ENCODE measurements around the gene AFAP1L2. TPM values are rescaled to one million over a fixed set of nuclear protein-coding genes. Genes with fewer than 3 reads are reported as not detected.

The AFAP1L2 gene
- polyA plus RNA-seq, 6 donors from 2014 or later, result 1.9 to 4.3 (median 3.3) TPM; not detected in 1

- Mint-ChIP-seq H3K9me3 (peaks cover 0 to 2% (median 0%) of the 10 kb centered on the region in 7 donors), H3K4me3 (no peak overlapping the region), H3K27me3 (peaks cover 0 to 5% (median 0%) of the 10 kb centered on the region in 3 donors), H3K27ac (peak overlapping the region in 1 of 6 donors; percentile 24), H3K4me1 (no peaks in the 10 kb centered on the region), H3K36me3 (no peaks in the 10 kb centered on the region)
- ATAC-seq (ENCODE audit: low read depth in 2 of 2), result no peak
- no peak for DNase-seq
Observed at GRCh38 chr10:114328441-114328812, 75.9 kb downstream of the AFAP1L2 start.

GRCh38 chr10:114327537-114328440 is 76.5 kb downstream of the AFAP1L2 start:
- ATAC-seq (ENCODE audit: low read depth in 2 of 2) (no peak), DNase-seq (no peak)
- no peaks in the 10 kb centered on the region for H3K36me3 Mint-ChIP-seq
- no peak overlapping the region for H3K4me3 Mint-ChIP-seq
- H3K9me3 Mint-ChIP-seq, result peaks cover 0 to 2% (median 0%) of the 10 kb centered on the region in 7 donors
- H3K4me1 Mint-ChIP-seq, result no peaks in the 10 kb centered on the region
- peaks cover 0 to 5% (median 0%) of the 10 kb centered on the region in 3 donors for H3K27me3 Mint-ChIP-seq
- no peak overlapping the region for H3K27ac Mint-ChIP-seq

GRCh38 chr10:114326795-114327194 is 77.5 kb downstream of the AFAP1L2 start:
- no peaks in the 10 kb centered on the region for H3K36me3 Mint-ChIP-seq
- H3K27ac Mint-ChIP-seq, result peak overlapping the region in 2 of 6 donors; percentile 9 to 60
- DNase-seq, result no peak

GRCh38 chr10:114323023-114323422 is 81.3 kb downstream of the AFAP1L2 start:
- Mint-ChIP-seq H3K4me1 (no peaks in the 10 kb centered on the region), H3K36me3 (no peaks in the 10 kb centered on the region), H3K27ac (no peak overlapping the region), H3K27me3 (peaks cover 0 to 8% (median 0%) of the 10 kb centered on the region in 3 donors), H3K4me3 (no peak overlapping the region), H3K9me3 (peaks cover 0 to 1% (median 0%) of the 10 kb centered on the region in 7 donors)
- DNase-seq (no peak), ATAC-seq (ENCODE audit: low read depth in 2 of 2) (no peak)

More at GRCh38 chr10:114326795-114327194, 77.5 kb downstream of the AFAP1L2 start:
- H3K27me3 Mint-ChIP-seq, result peaks cover 0 to 5% (median 0%) of the 10 kb centered on the region in 3 donors
- H3K4me1 Mint-ChIP-seq, result no peaks in the 10 kb centered on the region
- H3K9me3 Mint-ChIP-seq, result peaks cover 0 to 2% (median 0%) of the 10 kb centered on the region in 7 donors
- no peak for ATAC-seq (ENCODE audit: low read depth in 2 of 2)
- H3K4me3 Mint-ChIP-seq, result no peak overlapping the region

- H3K27ac Mint-ChIP-seq, result no peak overlapping the region
- peaks cover 0 to 8% (median 0%) of the 10 kb centered on the region in 3 donors for H3K27me3 Mint-ChIP-seq
- no peak for DNase-seq
- no peak overlapping the region for H3K4me3 Mint-ChIP-seq
- H3K4me1 Mint-ChIP-seq, result no peaks in the 10 kb centered on the region
- no peak for ATAC-seq (ENCODE audit: low read depth in 2 of 2)
- H3K36me3 Mint-ChIP-seq, result no peaks in the 10 kb centered on the region
- H3K9me3 Mint-ChIP-seq, result peaks cover 0 to 1% (median 0%) of the 10 kb centered on the region in 7 donors
Observed at GRCh38 chr10:114322344-114322743, 82.0 kb downstream of the AFAP1L2 start.

GRCh38 chr10:114320249-114321116 is 83.8 kb downstream of the AFAP1L2 start:
- Mint-ChIP-seq H3K27me3 (peaks cover 7 to 11% (median 8%) of the 10 kb centered on the region in 3 donors), H3K27ac (no peak overlapping the region), H3K4me1 (no peaks in the 10 kb centered on the region), H3K9me3 (peaks cover 0 to 1% (median 0%) of the 10 kb centered on the region in 7 donors), H3K36me3 (no peaks in the 10 kb centered on the region), H3K4me3 (no peak overlapping the region)
- DNase-seq, result no peak
- ATAC-seq (ENCODE audit: low read depth in 2 of 2), result no peak

- H3K9me3 Mint-ChIP-seq, result peaks cover 0 to 1% (median 0%) of the 10 kb centered on the region in 7 donors
- no peaks in the 10 kb centered on the region for H3K36me3 Mint-ChIP-seq
- no peak overlapping the region for H3K27ac Mint-ChIP-seq
- ATAC-seq (ENCODE audit: low read depth in 2 of 2) (no peak), DNase-seq (no peak)
- no peak overlapping the region for H3K4me3 Mint-ChIP-seq
- H3K27me3 Mint-ChIP-seq, result peaks cover 7 to 11% (median 8%) of the 10 kb centered on the region in 3 donors
- H3K4me1 Mint-ChIP-seq, result no peaks in the 10 kb centered on the region
Observed at GRCh38 chr10:114319406-114320248, 84.7 kb downstream of the AFAP1L2 start.

GRCh38 chr10:114316744-114317143 is 87.6 kb downstream of the AFAP1L2 start:
- ATAC-seq (ENCODE audit: low read depth in 2 of 2), result no peak
- Mint-ChIP-seq H3K4me1 (no peaks in the 10 kb centered on the region), H3K9me3 (peaks cover 0 to 1% (median 0%) of the 10 kb centered on the region in 7 donors), H3K27me3 (peaks cover 4 to 11% (median 7%) of the 10 kb centered on the region in 3 donors), H3K36me3 (no peaks in the 10 kb centered on the region), H3K4me3 (no peak overlapping the region), H3K27ac (peak overlapping the region in 1 of 6 donors; percentile 5)
- DNase-seq, result no peak

GRCh38 chr10:114315566-114316420 is 88.5 kb downstream of the AFAP1L2 start:
- H3K9me3 Mint-ChIP-seq, result peaks cover 0 to 1% (median 0%) of the 10 kb centered on the region in 7 donors
- H3K27me3 Mint-ChIP-seq, result peaks cover 4 to 11% (median 7%) of the 10 kb centered on the region in 3 donors
- no peak overlapping the region for H3K27ac Mint-ChIP-seq
- no peaks in the 10 kb centered on the region for H3K4me1 Mint-ChIP-seq
- H3K36me3 Mint-ChIP-seq, result no peaks in the 10 kb centered on the region
- ATAC-seq (ENCODE audit: low read depth in 2 of 2) (no peak), DNase-seq (no peak)
- H3K4me3 Mint-ChIP-seq, result no peak overlapping the region

GRCh38 chr10:114313866-114314265 is 90.4 kb downstream of the AFAP1L2 start:
- peaks cover 0 to 11% (median 7%) of the 10 kb centered on the region in 3 donors for H3K27me3 Mint-ChIP-seq
- DNase-seq (no peak), ATAC-seq (ENCODE audit: low read depth in 2 of 2) (no peak)
- no peak overlapping the region for H3K27ac Mint-ChIP-seq
- H3K4me3 Mint-ChIP-seq, result no peak overlapping the region
- H3K9me3 Mint-ChIP-seq, result peaks cover 0 to 1% (median 0%) of the 10 kb centered on the region in 7 donors
- no peaks in the 10 kb centered on the region for H3K36me3 Mint-ChIP-seq
- no peaks in the 10 kb centered on the region for H3K4me1 Mint-ChIP-seq

- Mint-ChIP-seq H3K9me3 (peaks cover 0 to under 1% (median 0%) of the 10 kb centered on the region in 7 donors), H3K36me3 (no peaks in the 10 kb centered on the region), H3K27me3 (peaks cover 0 to 11% (median 7%) of the 10 kb centered on the region in 3 donors), H3K4me1 (no peaks in the 10 kb centered on the region), H3K4me3 (no peak overlapping the region), H3K27ac (no peak overlapping the region)
- ATAC-seq (ENCODE audit: low read depth in 2 of 2) (no peak), DNase-seq (no peak)
Observed at GRCh38 chr10:114313139-114313538, 91.2 kb downstream of the AFAP1L2 start.
